Retinal pigment epithelial cell (primary cell): ENCODE measurements around the gene DHDH.
A peak's percentile ranks its signal among the peaks of the same experiment; 100 is the strongest.
"Not testable (repeated sequence)": the region's sequence is repeated elsewhere in the genome, so short reads cannot be mapped to it uniquely, and the experiment has no call there.

Source experiments
- DNase-seq: peaks from one replicate; pipeline ENCODE4 v3.0.0-alpha.2; 2010; ENCODE audit warnings: low read depth
- H3K4me3 ChIP-seq: 2 replicates; pipeline ENCODE4 v1.5.1; 2011; ENCODE audit warnings: mild to moderate bottlenecking, low read length, control low read depth, moderate library complexity
- CTCF ChIP-seq: conservative IDR thresholded peaks from 2 replicates; pipeline ENCODE4 v1.5.1; 2011; ENCODE audit warnings: low read depth, low read length, control low read depth, inconsistent platforms

Gene DHDH

GRCh38 chr19:48918801-48919247 lies 14.7 kb upstream of the DHDH start:
- H3K4me3 ChIP-seq = no peak overlapping the region
- DNase-seq = no peak
- TF ChIP-seq CTCF = no peak

DNA sequence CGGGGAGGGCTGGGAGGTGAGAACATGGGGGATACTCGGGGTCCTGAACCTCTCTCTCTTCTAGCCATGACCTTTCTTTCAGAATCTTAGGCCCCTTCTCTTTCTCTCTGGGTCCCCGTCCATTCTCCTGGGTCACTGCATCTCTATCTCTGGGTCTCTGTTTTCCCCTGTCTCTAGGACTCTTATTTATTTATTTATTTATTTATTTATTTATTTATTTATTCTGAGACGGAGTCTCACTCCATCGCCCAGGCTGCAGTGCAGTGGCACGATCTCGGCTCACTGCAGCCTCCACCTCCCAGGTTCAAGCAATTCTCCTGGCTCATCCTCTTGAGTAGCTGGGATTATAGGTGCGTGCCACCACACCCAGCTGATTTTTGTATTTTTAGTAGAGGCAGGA lies 14.2 kb upstream of the DHDH start:
- DNase-seq, H3K4me3 ChIP-seq: not testable (repeated sequence)

DNA sequence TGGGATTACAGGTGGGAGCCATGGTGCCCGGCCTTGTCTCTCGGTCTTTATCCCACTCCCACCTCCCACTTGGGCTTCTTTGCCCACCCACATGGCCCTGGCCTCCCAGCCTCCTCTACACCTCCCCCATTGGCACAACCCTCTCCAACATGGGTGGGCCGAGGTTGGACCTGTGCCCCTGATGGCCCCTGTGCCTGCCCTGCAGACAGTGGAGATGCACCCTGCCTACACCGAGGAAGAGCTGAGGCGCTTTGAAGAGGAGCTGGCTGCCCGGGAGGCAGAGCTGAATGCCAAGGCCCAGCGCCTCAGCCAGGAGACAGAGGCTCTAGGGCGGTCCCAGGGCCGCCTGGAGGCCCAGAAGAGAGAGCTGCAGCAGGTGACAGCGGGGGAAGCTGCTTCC lies 12.6 kb upstream of the DHDH start:
- no peak for DNase-seq
- no peak for TF ChIP-seq CTCF
- no peak overlapping the region for H3K4me3 ChIP-seq

DNA sequence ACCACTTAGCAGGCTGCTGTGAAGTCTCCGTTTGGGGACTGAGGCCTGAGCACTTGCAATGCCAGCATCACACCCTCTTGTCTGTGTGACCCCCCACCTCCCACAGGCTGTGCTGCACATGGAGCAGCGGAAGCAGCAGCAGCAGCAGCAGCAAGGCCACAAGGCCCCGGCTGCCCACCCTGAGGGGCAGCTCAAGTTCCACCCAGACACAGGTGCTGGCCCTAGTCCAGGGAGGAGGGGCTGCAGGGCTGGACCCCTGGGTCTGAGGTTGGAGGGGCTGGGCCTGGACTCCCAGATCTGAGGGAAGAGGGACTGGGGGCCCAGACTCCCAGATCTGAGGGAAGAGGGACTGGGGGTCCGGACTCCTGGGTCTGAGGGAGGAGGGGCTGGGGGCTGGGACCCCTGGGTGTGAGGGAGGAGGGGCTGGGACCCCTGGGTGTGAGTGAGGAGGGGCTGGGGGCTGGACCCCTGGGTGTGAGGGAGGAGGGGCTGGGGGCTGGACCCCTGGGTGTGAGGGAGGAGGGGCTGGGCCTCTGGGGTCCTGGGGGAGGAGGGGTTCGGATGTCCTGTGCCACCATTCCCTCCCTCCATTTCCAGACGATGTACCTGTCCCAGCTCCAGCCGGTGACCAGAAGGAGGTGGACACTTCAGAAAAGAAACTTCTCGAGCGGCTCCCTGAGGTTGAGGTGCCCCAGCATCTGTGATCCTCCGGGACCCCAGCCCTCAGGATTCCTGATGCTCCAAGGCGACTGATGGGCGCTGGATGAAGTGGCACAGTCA lies 11.6 kb upstream of the DHDH start:
- no peak for DNase-seq
- no peak for TF ChIP-seq CTCF
- H3K4me3 ChIP-seq = no peak overlapping the region

DNA sequence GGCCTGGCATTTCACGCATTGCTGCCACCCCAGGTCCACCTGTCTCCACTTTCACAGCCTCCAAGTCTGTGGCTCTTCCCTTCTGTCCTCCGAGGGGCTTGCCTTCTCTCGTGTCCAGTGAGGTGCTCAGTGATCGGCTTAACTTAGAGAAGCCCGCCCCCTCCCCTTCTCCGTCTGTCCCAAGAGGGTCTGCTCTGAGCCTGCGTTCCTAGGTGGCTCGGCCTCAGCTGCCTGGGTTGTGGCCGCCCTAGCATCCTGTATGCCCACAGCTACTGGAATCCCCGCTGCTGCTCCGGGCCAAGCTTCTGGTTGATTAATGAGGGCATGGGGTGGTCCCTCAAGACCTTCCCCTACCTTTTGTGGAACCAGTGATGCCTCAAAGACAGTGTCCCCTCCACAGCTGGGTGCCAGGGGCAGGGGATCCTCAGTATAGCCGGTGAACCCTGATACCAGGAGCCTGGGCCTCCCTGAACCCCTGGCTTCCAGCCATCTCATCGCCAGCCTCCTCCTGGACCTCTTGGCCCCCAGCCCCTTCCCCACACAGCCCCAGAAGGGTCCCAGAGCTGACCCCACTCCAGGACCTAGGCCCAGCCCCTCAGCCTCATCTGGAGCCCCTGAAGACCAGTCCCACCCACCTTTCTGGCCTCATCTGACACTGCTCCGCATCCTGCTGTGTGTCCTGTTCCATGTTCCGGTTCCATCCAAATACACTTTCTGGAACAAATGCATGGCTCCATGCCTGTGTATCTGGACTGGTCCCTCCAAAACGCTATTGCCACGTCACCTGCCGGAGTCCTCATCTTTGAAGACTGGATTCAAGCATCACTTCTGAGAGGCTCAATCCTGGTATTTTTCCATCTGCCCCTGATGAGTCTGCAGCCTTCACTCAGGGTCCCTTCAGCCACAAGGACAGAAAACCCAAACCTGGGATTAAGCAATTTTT lies 10.7 kb upstream of the DHDH start:
- no peak for TF ChIP-seq CTCF
- DNase-seq = no peak
- no peak overlapping the region for H3K4me3 ChIP-seq

GRCh38 chr19:48925240-48925843 lies 8.2 kb upstream of the DHDH start:
- no peak for DNase-seq
- TF ChIP-seq CTCF = no peak
- H3K4me3 ChIP-seq = no peak overlapping the region

GRCh38 chr19:48925890-48926289 lies 7.6 kb upstream of the DHDH start:
- not testable (repeated sequence) for DNase-seq, H3K4me3 ChIP-seq

DNA sequence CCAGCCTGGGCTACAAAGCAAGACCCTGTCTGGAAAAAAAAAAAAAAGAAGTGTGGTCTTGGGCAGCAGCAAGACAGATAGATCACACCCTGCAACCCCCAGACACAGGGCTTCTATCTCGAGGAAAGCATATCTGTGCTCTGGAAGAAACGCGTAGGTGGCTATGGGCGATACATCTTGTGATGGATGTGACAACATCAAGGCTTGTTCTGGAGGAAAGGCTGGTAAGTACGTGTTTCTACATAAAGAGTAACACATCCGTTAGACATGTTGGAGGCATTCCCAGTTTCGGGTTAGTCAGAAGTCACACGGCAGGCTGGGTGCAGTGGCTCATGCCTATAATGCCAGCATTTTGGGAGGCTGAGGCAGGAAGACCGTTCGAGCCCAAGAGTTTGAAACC lies 6.6 kb upstream of the DHDH start:
- peak; percentile 94 for DNase-seq
- TF ChIP-seq CTCF = no peak
- no peak overlapping the region for H3K4me3 ChIP-seq

- not testable (repeated sequence) for DNase-seq, H3K4me3 ChIP-seq
These were observed 5.8 kb upstream of the DHDH start for GRCh38 chr19:48927692-48928091.
